Lung microvascular endothelial cell (primary cell): ENCODE results near the gene PHIP. TPM values are rescaled to one million over a fixed set of nuclear protein-coding genes. Genes with fewer than 3 reads are reported as not detected.
"Not testable (repeated sequence)": the region's sequence is repeated elsewhere in the genome, so short reads cannot be mapped to it uniquely, and the experiment has no call there.

Source experiments
- DNase-seq, 2 donors: peaks; one replicate each; pipeline versions ENCODE4 v3.0.0 to v3.0.0-alpha.2; 2010; ENCODE audit warnings: low read depth in 2 of 2
- total RNA-seq: library from RNA; depleted of rRNA; stranded (reverse); fragments of >200 nt; gene quantifications from 2 replicates; pipeline ENCODE4 v1.2.1, GENCODE V29; 2014

PHIP gene
- 13.3 and 16.1 TPM in 2 replicates for total RNA-seq

DNA sequence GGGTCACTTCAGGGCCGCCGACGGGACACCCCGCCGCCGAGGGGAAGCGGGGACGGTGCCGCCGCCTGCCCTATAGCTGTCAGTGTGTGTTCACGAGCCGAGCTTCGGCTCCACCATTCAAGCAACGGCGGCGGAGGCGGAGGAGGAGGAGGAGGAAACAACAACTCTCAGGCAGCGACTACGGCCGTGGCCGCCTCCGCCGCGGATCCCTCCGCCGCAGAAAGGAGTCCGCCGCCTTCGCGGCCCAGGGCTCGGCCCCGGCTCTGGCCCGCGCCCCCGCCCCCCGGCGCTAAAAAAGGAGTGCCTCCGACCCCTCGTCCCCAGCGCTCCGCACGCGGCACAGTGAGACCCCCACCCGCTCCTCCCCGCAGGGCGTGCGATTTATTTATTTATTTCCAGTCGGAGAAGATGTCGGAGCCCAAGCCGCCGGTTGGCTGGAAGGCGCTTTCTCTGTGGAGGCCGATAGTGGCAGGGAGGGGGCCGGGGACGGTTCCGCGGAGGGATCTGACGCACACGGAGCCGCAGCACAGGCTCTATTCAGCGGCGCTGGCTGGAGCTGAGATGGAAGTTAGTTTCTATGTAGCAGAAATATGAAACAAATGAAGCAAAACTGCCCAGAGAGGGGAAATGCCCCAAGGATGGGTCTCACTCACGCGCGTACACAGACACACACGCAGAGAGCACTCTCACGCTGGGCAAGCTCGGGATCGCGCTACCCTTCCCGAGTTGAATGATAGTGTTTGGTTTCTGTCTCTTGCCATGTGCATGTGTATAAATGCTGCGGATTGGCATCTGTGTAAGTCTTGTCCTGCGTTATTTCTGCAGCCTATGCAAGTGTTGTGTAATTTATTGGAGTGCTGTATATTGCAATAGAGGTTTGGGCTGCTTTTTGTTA, at the start of gene PHIP:
Gene PHIP (minus strand): TSS at position 180 of the 895 bp plus-strand sequence. CDS start 186 bp downstream, outside the sequence.
- DNase-seq: peak; percentile 97 to 98

DNA sequence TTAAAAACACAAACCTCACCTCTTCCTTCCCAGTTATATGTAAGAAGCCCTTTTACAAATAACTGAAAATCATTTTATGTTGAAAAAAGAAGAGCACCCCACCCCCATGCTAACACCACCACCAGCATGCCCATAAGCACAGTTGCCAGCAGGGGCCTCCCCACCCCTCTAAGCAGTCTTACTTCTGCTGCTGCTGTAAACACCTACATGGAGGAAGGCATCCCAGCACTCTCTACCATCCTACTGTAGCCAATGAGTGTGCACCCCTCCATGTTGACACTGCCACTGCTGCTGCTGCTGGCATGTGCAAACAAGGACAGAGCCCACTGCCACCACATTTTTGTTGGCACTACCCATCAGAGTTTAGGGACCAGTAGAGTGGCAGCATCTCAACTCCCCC, 49.6 kb upstream of the PHIP start:
- DNase-seq: peak; percentile 1 to 4

GRCh38 chr6:79119217-79119616, 41.2 kb upstream of the PHIP start:
- DNase-seq: no peak

DNA sequence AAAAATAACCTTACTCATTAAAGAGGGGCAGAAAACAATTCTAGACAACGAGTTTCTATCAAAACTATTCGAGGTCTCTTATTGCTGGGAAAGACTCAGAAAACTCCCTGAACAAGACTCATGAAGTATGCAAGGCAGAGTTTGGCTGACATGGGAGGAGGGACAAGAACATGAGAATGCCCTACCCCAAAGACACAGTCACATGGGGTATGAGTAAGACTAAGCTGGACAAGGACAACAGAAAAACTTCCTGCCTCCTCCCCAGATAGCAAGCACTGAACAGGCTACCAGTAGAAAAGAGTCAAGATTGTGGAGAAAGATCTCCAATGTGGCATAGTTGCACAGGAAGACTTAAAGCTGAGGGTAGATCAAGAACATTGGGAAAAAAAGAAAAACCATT, 39.7 kb upstream of the PHIP start:
- no peak for DNase-seq

- DNase-seq: no peak
Measured at GRCh38 chr6:79115553-79116182, 37.6 kb upstream of the PHIP start.

- no peak for DNase-seq
Measured at GRCh38 chr6:79111549-79111948, 33.5 kb upstream of the PHIP start.

GRCh38 chr6:79101164-79101563, 23.1 kb upstream of the PHIP start:
- no peak for DNase-seq

DNA sequence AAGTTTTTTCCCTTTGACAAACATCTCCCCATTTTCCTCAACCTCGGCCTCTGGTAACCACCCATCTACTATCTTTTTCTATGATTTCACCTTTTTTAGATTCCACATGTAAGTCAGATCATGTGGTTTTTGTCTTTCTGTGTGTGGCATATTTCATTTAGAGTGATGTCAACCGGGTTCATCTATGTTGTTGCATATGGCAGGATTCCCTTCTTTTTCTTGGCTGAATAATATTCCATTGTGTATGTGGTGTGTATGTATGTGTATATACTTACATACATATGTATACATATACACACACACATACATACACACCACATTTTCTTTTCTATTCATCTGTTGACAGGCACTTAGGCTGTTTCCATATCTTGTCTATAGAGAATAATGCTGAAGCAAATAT, 22.2 kb upstream of the PHIP start:
- DNase-seq: no peak

- DNase-seq: no peak
Measured at GRCh38 chr6:79094938-79095337, 16.9 kb upstream of the PHIP start.

GRCh38 chr6:79091801-79092200, 13.7 kb upstream of the PHIP start:
- not testable (repeated sequence) for DNase-seq

DNA sequence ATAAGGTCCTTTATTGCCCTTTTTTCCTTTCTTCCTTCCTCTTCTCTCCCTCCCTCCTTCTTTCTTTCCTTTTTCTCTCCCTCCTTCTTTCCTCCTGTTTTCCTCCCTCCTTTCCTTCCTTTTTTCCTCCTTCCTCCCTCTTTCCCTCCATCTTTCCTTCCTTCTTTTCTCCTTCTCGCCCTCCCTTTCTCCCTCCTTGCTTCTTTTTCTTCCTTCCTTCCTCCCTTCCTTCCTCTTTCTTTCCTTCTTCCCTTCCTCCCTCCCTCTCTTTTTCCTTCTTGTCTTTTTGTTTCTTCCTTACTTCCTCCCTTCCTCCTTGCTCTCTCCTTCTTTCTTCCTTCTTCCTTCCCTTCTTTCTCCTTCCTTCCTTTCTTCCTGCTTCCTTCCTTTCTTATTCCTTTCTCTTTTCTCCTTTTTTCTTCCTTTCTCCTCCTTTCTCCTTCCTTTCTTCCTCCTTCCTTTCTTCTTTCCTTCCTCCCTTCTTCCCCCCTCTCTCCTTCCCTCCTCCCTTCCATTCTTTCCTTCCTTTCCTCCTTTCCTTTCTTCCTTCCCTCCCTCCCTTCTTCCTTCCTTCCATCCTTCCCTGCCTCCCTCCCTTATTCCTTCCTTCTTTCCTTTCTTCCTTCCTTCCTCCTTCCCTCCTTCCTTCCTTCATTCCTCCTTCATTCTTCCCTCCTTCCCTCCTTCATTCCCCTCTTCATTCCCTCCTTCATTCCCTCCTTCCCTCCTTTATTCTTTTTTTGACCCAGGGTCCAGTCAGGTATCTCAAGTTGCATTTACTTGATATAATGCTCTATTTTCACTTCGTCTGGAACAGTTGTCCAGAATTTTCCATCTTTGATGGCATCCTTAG, 11.7 kb upstream of the PHIP start:
- no peak for DNase-seq

- DNase-seq: no peak
Measured at GRCh38 chr6:79084693-79085092, 6.6 kb upstream of the PHIP start.

DNA sequence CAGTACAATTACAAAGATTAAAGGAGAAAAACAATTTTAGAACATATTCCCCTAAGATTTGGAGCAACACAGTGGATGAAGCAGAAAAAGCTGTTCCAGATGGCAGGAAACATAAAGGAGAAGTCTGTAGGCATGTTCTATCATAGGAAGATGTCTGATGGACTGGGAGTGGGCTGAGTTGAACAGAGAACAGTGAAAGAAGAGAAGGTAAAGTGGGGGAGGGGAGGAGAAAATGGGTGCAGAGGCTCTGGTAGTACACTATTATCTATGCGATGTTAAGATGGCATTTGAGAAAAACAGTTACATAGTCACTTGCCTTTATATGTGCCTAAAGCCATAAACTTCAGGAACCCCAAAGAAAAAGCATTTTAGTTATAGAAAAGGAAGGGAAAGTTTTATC, 4.2 kb upstream of the PHIP start:
- DNase-seq: no peak

DNA sequence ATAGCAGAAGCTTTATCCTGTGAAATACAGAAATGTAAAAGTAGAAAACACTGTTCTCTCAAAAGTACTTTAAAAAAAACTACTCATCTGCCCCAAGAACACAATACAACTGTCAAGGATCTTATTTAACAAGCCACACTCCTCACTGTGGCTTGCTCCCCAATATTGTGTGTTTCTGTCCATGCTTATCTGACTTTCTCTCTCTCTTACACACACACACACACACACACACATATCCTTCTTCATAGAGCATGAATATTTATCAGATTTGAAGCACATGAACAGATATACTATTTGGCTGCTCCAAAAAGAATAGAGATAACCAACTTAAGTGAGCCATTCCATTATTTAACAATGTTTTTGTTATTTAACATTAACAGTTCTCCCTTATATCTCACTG, 3.6 kb upstream of the PHIP start:
- DNase-seq: no peak

DNA sequence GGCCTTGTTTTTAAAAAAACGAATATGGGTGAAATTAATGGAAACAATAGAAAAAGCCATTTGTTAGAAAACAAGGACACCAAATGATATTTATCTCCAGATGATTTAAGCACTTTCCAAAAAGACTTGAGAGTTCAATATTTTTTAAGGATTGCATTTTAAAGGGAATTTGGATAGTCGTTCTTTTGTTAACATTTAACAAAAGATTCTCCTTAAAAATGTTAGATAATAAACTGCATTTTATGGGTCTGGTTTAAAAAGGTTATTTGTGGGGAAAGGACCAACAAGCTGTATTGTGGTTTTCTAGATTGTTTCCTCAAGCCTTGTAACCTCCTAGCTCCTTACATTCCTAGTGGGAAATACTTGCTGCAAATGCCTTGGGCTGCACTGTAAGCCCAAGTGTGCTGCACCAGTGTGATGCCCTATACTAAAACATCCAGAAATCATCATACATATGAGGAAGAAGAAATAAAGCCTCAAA, 1.5 kb upstream of the PHIP start:
- DNase-seq: peak in 1 of 2 donors; percentile 8

DNA sequence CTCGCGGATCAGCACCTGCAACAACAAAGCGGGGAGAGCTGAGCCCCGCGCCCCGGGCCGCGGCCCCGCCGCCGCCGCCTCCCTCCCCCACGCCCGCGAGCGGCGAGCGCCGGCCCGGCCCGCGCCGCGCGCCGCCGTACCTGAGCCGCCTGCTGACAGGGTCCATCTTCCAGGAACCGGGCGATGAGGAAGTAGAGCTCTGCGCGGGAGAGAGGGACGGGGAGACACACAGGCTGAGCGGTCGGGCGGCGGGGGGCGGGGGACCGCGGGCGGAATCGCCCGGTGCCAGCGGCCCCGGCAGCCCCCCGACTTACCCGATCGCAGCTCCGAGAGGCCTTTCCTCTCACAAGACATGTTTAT, 359 bp downstream of the PHIP start:
- DNase-seq: no peak

- DNase-seq: peak; percentile 96 to 97
Measured at GRCh38 chr6:79076782-79077641, 1.0 kb downstream of the PHIP start.

GRCh38 chr6:79076160-79076559, 1.9 kb downstream of the PHIP start:
- DNase-seq: peak; percentile 28 to 34

DNA sequence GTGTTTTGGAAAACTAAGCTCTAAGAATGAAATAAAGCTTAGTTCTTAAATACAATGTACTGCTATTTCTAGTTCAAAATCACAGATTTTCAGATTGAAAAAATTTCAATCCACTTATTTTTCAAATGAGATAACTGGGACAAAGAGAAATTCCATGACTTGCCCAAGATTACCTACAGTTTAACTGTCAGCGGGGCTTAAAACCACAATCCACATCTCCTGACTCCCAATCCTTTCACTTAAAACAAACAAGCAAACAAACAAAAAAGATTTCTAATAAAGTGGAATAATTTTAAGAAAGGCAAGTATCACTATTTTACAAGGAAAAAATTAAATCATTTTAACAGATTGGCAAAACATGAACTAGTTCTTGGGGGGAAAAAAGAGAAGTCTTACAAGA, 4.2 kb downstream of the PHIP start:
- DNase-seq: no peak

DNA sequence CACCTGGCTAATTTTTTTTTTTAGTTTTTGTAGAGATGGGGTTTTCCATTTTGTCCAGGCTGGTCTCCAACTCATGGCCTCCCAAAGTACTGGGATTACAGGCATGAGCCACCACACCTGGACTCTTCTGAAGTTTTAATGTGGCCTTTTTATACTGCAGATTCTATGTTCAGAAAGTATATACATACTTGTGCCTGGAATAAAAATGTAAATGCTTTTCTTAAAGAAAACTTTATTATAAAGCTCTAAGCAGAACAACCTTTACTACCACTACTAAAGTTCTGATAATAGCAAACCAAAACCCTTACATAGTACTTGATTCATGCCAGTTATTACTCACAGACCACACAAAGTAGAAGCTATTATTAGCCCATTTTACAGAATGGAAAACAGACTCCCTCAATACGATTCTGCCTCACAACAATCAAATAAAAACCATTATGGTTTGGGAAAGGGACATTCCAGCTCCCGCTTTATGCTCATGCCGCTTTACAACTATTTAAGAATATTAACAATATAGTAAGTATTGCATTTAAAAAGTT, 5.3 kb downstream of the PHIP start:
- no peak for DNase-seq

- DNase-seq: no peak
Measured at GRCh38 chr6:79071547-79071946, 6.5 kb downstream of the PHIP start.
